ENCODE results near the gene RABAC1.

RABAC1 gene

DNA sequence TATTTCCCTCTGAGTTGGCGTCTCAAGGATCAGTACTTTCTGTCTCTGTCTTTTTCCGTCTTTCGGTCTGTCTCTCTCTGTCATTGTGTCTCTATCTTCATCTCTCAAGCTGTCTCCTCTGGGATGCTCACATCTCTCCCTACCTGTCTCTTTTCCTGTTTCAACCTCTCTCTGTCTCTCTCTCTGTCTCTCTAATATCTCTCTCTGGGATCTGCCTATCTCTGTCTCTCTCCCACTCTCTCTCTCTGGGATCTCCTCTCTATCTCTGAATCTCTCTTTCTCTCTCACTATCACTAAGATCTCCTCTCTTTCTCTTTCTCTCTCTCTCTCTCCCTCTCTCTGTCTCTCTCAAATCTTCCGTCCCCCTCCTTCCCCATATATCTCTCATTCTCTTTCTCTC, 30.9 kb upstream of the RABAC1 start:
- no peak for DNase-seq (ENCODE audit: low read depth in 1 of 2, low spot score in 1 of 2)

- DNase-seq (ENCODE audit: low read depth in 1 of 2, low spot score in 1 of 2), result no peak
These were observed 29.8 kb upstream of the RABAC1 start for GRCh38 chr19:41988947-41989346.

DNA sequence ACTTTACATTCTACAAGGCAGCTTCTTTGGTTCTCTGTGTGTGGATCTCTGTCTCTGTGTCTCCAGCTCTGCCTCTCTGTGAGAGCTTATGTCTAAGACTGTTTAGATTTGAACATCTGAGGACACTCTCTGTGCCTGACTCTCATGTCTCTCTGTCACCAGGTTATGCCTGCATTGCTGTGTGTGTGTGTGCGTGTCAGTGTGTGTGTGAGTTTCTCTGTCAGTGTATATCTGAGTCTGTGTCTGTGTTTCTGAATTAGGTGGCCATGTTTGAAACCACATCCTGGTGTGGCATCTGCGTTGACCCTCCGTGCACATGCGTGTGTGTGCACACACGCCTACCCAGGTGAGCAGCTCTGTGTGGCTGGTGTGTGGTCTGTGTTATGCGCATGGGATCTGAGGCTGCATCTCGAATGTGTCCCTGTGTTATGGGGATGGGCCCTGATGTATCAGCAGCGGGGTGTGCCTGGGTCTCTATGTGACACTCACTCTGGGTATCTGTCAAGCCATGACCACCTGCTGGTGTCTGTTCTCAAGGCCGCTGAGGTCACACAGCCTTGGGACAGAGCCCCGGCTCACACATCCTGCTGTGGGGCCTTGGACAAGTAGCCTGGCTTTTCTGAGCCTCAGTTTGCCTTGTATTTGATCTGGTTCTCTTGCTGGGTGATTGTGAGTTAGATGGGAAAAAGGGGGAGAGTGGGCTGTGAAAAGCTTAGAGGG, 28.2 kb upstream of the RABAC1 start:
- DNase-seq (ENCODE audit: low read depth in 1 of 2, low spot score in 1 of 2), result no peak

- DNase-seq (ENCODE audit: low read depth in 1 of 2, low spot score in 1 of 2), result no peak
These were observed 25.8 kb upstream of the RABAC1 start for GRCh38 chr19:41984961-41985360.

- no peak for DNase-seq (ENCODE audit: low read depth in 1 of 2, low spot score in 1 of 2)
These were observed 22.6 kb upstream of the RABAC1 start for GRCh38 chr19:41981724-41982123.

DNA sequence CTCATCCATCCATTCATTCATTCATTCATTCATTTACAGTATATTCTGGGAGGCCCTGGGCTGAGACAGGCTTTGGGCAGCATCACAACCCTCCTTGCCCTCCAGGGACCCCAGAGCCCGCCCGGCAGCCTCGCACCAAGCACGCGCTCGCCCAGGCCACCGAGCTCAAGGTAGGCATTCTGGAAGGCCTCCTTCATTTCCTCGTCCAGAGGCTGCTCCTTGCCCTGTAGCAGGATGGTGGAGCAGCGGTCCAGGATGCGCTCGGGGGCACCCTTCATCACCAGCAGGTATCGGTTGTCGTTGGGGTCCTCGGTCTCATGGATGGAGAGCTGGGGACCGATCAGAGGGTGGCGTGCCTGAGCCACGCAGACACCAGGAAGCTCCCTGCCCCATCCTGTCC, 19.3 kb upstream of the RABAC1 start:
- DNase-seq (ENCODE audit: low read depth in 1 of 2, low spot score in 1 of 2), result no peak

- no peak for DNase-seq (ENCODE audit: low read depth in 1 of 2, low spot score in 1 of 2)
These were observed 18.8 kb upstream of the RABAC1 start for GRCh38 chr19:41977916-41978315.

DNA sequence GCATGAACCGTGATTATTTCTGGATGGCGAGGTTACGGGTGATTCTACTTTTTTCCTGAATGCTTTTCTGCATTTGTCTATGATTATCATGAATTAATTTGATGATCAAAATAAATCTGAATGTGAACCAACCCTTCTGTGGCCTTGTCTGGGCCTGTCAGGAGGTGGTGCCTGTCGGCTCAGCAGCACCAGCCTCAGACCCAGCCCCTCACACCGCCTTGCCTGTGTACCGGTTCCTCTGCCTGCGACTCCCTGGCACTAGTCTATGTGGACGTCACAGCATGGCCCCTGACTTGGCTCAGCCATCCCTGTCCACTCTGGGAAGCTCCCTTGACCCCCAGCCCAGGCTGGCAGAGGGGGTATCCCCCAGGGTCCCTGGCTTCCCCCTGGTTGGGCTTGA, 15.5 kb upstream of the RABAC1 start:
- DNase-seq (ENCODE audit: low read depth in 1 of 2, low spot score in 1 of 2), result no peak

GRCh38 chr19:41971363-41971762, 12.2 kb upstream of the RABAC1 start:
- DNase-seq (ENCODE audit: low read depth in 1 of 2, low spot score in 1 of 2), result no peak

- no peak for DNase-seq (ENCODE audit: low read depth in 1 of 2, low spot score in 1 of 2)
These were observed 10.8 kb upstream of the RABAC1 start for GRCh38 chr19:41969772-41970458.

DNA sequence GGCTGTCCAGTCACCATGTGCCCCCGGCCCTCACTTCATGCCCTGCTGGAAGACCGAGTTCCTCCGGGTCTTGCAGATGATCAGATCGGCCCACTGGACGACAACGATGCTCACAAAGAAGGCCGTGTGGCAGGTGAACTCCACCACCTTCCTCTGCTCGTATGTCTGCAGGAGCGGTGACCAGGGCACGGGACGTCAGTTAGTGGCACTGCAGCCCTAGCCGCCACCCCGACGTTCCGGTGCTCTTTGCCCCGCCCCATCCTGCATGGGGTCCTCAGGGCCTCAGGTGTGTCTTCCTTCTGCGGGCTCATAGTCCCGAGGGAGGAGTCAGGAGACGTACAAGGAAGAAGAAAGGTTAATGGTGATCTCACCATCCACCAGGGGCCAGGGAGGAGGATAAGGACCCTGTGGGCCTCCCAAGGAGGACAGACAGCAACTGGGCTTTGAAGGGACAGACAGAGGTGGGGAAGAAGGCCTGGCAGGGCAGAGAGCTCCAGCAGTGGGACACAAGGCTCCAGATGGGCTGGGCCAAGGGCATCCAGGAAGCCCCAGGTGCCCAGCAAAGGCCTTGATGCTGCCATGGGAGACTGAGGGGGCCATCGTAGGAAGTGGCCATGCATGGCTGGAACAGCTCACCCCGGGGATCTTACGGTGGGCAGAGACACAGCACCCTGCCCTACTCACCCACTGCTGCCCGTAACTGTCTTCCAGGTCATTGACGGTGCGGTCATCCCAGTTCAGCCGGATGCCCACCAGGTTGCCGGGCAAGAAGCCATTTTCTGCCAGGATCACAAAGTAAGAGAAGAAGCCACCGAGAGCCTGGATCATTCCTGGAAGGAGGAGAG, 9.9 kb upstream of the RABAC1 start:
- DNase-seq (ENCODE audit: low read depth in 1 of 2, low spot score in 1 of 2), result no peak

DNA sequence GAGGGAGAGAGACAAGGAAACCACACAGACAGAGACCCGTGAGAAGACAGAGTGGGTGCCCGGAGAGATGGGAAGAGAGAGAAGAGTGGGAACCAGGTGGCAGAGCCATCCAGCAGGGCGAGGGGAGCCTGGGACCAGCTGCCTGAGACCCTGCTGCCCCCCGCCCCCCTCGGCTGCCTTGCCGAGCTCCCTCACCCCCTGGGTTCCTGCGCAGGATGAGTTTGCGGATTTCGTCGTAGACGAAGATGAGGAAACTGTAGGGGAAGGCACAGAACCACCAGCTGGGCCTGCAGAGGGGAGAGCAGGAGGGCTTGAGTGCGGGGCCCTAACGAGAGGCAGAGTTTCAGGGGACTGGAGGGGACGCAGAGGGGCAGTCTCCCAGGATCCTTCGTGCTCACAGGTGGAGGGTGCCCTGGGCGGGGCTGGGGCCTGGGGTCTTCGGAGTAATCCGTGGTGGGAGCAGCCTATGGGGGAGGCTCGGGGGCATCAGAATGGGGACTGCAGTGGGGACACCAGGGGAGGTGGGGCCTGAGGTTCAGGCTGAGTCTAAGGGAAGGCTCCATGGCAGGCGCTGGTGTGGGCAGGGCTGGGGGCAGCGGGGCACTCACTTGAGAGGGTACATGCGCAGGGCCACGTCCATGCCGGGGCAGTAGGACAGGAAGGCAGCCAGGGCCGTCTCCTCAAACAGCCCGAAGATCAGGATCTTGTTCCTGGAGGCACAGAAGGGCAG, 8.1 kb upstream of the RABAC1 start:
- no peak for DNase-seq (ENCODE audit: low read depth in 1 of 2, low spot score in 1 of 2)

DNA sequence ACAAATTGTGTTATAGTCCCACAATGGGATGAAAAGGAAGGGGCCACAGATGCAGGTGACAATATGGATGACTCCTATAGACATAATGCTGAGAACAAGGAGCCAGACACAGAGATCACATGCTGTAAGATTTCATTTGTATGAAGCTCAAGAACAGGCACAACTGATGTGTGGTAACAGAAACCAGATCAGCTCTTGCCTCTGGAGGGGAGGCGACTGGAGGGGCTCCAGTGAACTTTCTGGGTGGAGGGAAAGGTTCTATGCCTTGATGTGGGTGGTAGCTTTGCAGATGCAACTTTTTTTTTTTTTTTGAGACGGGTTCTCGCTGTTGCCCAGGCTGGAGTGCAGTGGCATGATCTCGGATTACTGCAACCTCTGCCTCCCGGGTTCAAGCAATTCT, 6.0 kb upstream of the RABAC1 start:
- DNase-seq (ENCODE audit: low read depth in 1 of 2, low spot score in 1 of 2), result no peak

DNA sequence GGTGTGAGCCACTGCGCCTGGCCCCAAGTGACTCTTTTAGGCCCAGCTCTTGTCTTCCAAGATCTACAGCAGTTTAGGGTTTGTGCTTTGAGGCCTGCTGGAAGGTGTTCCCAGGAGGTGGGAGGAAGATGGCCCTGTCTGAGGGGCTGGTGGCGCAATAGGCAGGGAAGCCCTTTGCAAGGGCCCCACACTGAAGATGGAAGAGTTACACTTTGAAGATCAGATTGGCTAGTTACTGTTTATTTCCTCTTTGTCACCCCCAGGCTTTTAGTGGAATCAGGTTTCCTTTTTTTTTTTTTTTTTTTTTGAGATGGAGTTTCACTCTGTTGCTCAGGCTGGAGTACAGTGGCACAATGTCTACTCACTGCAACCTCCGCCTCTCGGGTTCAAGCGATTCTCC, 1.9 kb upstream of the RABAC1 start:
- DNase-seq (ENCODE audit: low read depth in 1 of 2, low spot score in 1 of 2), result no peak

DNA sequence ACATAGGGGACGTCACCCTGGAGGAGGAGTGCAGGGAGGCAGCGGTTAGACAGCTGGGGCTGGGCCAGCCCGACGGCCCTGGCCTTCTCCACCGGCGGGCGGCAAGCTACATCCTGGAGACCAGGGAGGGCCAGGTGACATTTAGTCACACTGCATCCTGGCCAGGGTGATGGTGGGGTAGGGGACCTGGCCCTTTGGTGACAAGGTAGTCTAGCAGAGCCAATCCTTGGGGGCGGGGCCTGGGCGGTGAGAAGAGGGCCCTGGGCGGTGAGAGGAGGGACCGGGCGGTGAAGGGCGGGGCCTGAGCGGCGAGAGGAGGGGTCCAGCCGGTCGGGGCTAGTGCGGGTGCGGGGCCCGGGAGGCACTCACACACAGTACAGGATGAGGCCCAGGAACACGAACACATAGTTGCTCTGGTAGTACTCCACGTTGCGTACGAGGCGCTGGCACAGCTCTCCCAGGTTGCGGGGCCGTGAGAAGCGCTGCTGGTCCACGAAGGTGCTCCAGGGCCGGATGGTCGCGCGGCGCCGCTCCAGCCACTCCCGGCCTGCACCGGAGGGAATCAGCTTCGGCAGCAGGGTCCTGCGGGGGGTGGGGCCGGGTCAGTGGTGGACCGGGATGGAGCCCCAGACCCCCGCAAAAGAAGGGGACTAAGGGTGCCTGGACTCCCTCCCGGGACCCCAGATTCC, 610 bp downstream of the RABAC1 start:
- DNase-seq (ENCODE audit: low read depth in 1 of 2, low spot score in 1 of 2), result peak; percentile 65 to 71

DNA sequence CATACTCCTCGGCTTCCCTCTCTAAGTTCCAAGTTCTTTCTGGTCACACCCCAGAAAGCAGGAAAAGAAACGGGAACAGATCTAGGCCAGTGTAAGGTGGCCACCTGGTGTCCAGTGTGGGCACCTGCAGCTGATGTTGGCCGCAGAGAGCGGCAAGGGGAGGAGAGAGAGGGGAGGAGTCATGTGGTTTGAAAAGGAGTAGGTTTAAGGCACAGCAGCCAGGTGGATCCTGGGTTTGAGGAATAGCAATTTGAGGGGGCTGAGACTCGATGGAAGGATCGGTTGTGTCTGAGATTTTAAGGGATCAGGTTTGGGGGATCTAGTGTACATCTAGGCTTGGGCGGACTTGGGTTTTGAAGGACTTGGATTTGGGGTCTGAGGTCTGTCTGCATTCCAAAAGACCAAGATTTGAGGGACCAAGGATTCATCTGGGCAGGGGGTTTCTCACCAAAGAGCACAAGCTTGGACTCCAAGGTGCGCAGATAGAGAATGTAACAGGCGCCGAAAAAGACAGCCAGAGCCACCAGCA, 1.2 kb downstream of the RABAC1 start:
- no peak for DNase-seq (ENCODE audit: low read depth in 1 of 2, low spot score in 1 of 2)

GRCh38 chr19:41957161-41957837, 1.8 kb downstream of the RABAC1 start:
- DNase-seq (ENCODE audit: low read depth in 1 of 2, low spot score in 1 of 2), result no peak

- no peak for DNase-seq (ENCODE audit: low read depth in 1 of 2, low spot score in 1 of 2)
These were observed 2.5 kb downstream of the RABAC1 start for GRCh38 chr19:41956621-41957020.

DNA sequence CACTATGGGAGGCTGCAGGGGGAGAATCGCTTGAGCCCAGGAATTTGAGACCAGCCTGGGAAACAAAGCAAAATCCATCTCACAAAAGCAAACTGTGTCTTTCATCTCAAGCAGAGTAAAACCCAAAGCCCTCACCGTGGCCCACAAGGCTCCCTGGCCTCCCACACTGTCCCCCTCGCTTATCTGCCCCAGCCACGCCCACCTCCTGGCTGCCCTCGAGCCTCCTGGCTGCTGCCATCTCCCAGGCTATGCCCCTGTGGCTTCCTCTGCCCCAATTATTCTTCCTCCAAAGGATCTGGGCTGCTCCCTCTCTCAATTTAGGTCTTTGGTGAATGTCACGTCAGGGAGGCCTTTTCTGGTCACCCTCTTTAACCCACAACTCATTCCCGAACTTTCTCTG, 3.6 kb downstream of the RABAC1 start:
- no peak for DNase-seq (ENCODE audit: low read depth in 1 of 2, low spot score in 1 of 2)

GRCh38 chr19:41951686-41952172, 7.4 kb downstream of the RABAC1 start:
- peak; percentile 80 to 91 for DNase-seq (ENCODE audit: low read depth in 1 of 2, low spot score in 1 of 2)
